T-cell (primary cell): ENCODE measurements around the gene EIPR1. TPM values are rescaled to one million over a fixed set of nuclear protein-coding genes. Genes with fewer than 3 reads are reported as not detected.

Source experiments
- ATAC-seq, 4 experiments: fragments of 200-7000 bp in 3 of 4; fragments of 150-1000 bp in 1 of 4; cut with Tn5 transposase; replicated peaks in 1 of 4; 1 replicate in 3 of 4; 2 replicates in 1 of 4; pipeline ENCODE4 v1.10.0; 2021; ENCODE audit warnings: moderate library complexity in 3 of 4, mild to moderate bottlenecking in 2 of 4, moderate number of reproducible peaks in 1 of 4
- CTCF ChIA-PET, 2 donors: fragments of 300-600 bp; sonication (Branson Sonifier 250); formaldehyde crosslinking; loops; one replicate each; lab custom pipeline; 2022; ENCODE audit warnings: antibody characterized with exemption in 2 of 2; lab: Charles Lee
- POLR2A ChIA-PET, 2 donors: fragments of 300-600 bp; sonication (Branson Sonifier 250); formaldehyde crosslinking; loops; one replicate each; lab custom pipeline; 2022; ENCODE audit warnings: antibody characterized with exemption in 2 of 2; lab: Charles Lee
- DNase-seq, 35 experiments: peaks; one replicate each; pipeline versions ENCODE4 v3.0.0 to v3.0.0-alpha.2; 2013 to 2023
- H3K27ac ChIP-seq: one replicate; pipeline ENCODE4 v1.5.1; 2013; ENCODE audit warnings: low read length
- H3K27me3 ChIP-seq, 2 experiments: replicated peaks in 1 of 2; 1 replicate in 1 of 2; 2 replicates in 1 of 2; pipeline versions ENCODE4 v1.6.1 to v1.7.0; 2013; ENCODE audit warnings: low read length in 1 of 2, mixed read lengths in 1 of 2; ENCODE audit not compliant: control insufficient read depth in 2 of 2, insufficient read depth in 2 of 2; ENCODE audit errors: extremely low read depth in 1 of 2
- H3K36me3 ChIP-seq, 2 donors: 1 replicate in 1 of 2; 2 replicates in 1 of 2; pipeline versions ENCODE4 v1.6.1 to v1.7.0; 2013; ENCODE audit warnings: low read length in 1 of 2; ENCODE audit not compliant: control insufficient read depth in 2 of 2, insufficient read depth in 1 of 2; ENCODE audit errors: extremely low read depth in 1 of 2
- H3K4me1 ChIP-seq, 2 experiments: 1 replicate in 1 of 2; 2 replicates in 1 of 2; pipeline versions ENCODE4 v1.6.1 to v1.7.0; 2013; ENCODE audit warnings: low read length in 2 of 2, mixed read lengths in 1 of 2; ENCODE audit not compliant: insufficient read depth in 2 of 2, control insufficient read depth in 1 of 2; ENCODE audit errors: extremely low read depth in 1 of 2
- H3K4me3 ChIP-seq, 2 donors: 1 replicate in 1 of 2; 2 replicates in 1 of 2; pipeline versions ENCODE4 v1.5.1 to v1.7.0; 2013; ENCODE audit warnings: mild to moderate bottlenecking in 2 of 2, low read length in 1 of 2, moderate library complexity in 1 of 2; ENCODE audit not compliant: control insufficient read depth in 1 of 2; ENCODE audit errors: extremely low read depth in 1 of 2
- H3K9me3 ChIP-seq: 2 replicates; pipeline ENCODE4 v1.7.0; 2013
- H3K27ac Mint-ChIP-seq, 2 donors: one replicate each; pipeline ENCODE4 v1.8.0; 2020 to 2021; ENCODE audit warnings: mild to moderate bottlenecking in 2 of 2, mixed read lengths in 2 of 2
- H3K27me3 Mint-ChIP-seq, 2 donors: one replicate each; pipeline ENCODE4 v1.8.0; 2021 to 2022; ENCODE audit warnings: mixed read lengths in 2 of 2
- H3K36me3 Mint-ChIP-seq: one replicate; pipeline ENCODE4 v1.8.0; 2021; ENCODE audit warnings: mixed read lengths
- H3K4me1 Mint-ChIP-seq, 3 donors: one replicate each; pipeline ENCODE4 v1.8.0; 2020 to 2022; ENCODE audit warnings: mixed read lengths in 3 of 3, mild to moderate bottlenecking in 1 of 3
- H3K4me3 Mint-ChIP-seq, 3 donors: one replicate each; pipeline ENCODE4 v1.8.0; 2020 to 2022; ENCODE audit warnings: mild to moderate bottlenecking in 3 of 3, mixed read lengths in 3 of 3, moderate library complexity in 3 of 3
- H3K9me3 Mint-ChIP-seq, 3 donors: one replicate each; pipeline ENCODE4 v1.8.0; 2020 to 2022; ENCODE audit warnings: mixed read lengths in 3 of 3
- WGBS: methylation state at CpG from one replicate; pipeline ENCODE4 v1.1.5; 2013; ENCODE audit warnings: missing lambda C conversion rate; ENCODE audit not compliant: insufficient coverage; 5-methylcytosine and 5-hydroxymethylcytosine counted together
- total RNA-seq, 35 experiments: library from RNA in 6 of 35; stranded (reverse) in 6 of 35; fragments of 120-200 nt in 1 of 35; gene quantifications; one replicate each; pipeline versions ENCODE4 v1.2.1 to v1.2.4 and lab custom pipeline; 2013 to 2026

Gene EIPR1
- total RNA-seq, 5 donors from 2014 or later (not counting 1 experiment from before 2014, with no cell fraction given): 26.0 to 36.4 (median 27.8) TPM

GRCh38 chr2:3398857-3399256 is 21.2 kb upstream of the EIPR1 start:
- Mint-ChIP-seq H3K9me3 (peaks cover 5 to 20% (median 16%) of the 10 kb centered on the region in 3 donors), H3K36me3 (peaks cover 78% of the 10 kb centered on the region), H3K27ac (no peak overlapping the region), H3K4me3 (no peak overlapping the region), H3K27me3 (no peaks in the 10 kb centered on the region), H3K4me1 (peaks cover 15 to 37% (median 29%) of the 10 kb centered on the region in 3 donors)
- Histone ChIP-seq H3K27ac (no peak overlapping the region), H3K4me3 (no peak overlapping the region), H3K9me3 (peaks cover 2% of the 10 kb centered on the region), H3K27me3 (no peaks in the 10 kb centered on the region), H3K36me3 (peaks cover 10 to 46% of the 10 kb centered on the region in 2 donors), H3K4me1 (no peaks in the 10 kb centered on the region)
- DNase-seq (no peak), ATAC-seq (no peak)
- POLR2A ChIA-PET: no interaction called here
- CTCF ChIA-PET: interaction anchor here (0.6 to 0.9 kb wide), 2 partner anchors 254 to 800 kb away, joined by 3 read pairs; no protein-coding TSS in a partner anchor
- no CpG with 5 or more reads among the region's 5 CpGs for WGBS

GRCh38 chr2:3396920-3397559 is 19.4 kb upstream of the EIPR1 start:
- Histone ChIP-seq H3K4me3 (no peak overlapping the region), H3K9me3 (peaks cover 2% of the 10 kb centered on the region), H3K27me3 (no peaks in the 10 kb centered on the region), H3K36me3 (peaks cover 12 to 41% of the 10 kb centered on the region in 2 donors), H3K4me1 (no peaks in the 10 kb centered on the region), H3K27ac (no peak overlapping the region)
- no peak overlapping the region for H3K27ac Mint-ChIP-seq
- no peak overlapping the region for H3K4me3 Mint-ChIP-seq
- DNase-seq (no peak), ATAC-seq (no peak)
- peaks cover 79% of the 10 kb centered on the region for H3K36me3 Mint-ChIP-seq
- WGBS: no CpG with 5 or more reads among the region's 1 CpG
- POLR2A ChIA-PET: no interaction called here
- H3K4me1 Mint-ChIP-seq: peaks cover 18 to 44% (median 37%) of the 10 kb centered on the region in 3 donors
- CTCF ChIA-PET: no interaction called here
- H3K27me3 Mint-ChIP-seq: no peaks in the 10 kb centered on the region
- H3K9me3 Mint-ChIP-seq: peaks cover 5 to 20% (median 16%) of the 10 kb centered on the region in 3 donors

GRCh38 chr2:3392216-3392615 is 14.6 kb upstream of the EIPR1 start:
- Histone ChIP-seq H3K4me1 (peaks cover 0 to 2% of the 10 kb centered on the region in 2 experiments), H3K4me3 (no peak overlapping the region), H3K9me3 (peaks cover 2% of the 10 kb centered on the region), H3K27ac (no peak overlapping the region), H3K27me3 (no peaks in the 10 kb centered on the region), H3K36me3 (peaks cover 17 to 43% of the 10 kb centered on the region in 2 donors)
- Mint-ChIP-seq H3K9me3 (peaks cover 5 to 17% (median 16%) of the 10 kb centered on the region in 3 donors), H3K27ac (no peak overlapping the region), H3K4me1 (peaks cover 28 to 38% (median 37%) of the 10 kb centered on the region in 3 donors), H3K36me3 (peaks cover 76% of the 10 kb centered on the region), H3K27me3 (no peaks in the 10 kb centered on the region), H3K4me3 (no peak overlapping the region)
- DNase-seq: no peak
- 100% methylated on average over 3 of the region's 4 CpGs for WGBS
- ChIA-PET POLR2A (no interaction called here), CTCF (no interaction called here)
- ATAC-seq: no peak

- peaks cover 21 to 43% of the 10 kb centered on the region in 2 donors for H3K36me3 ChIP-seq
- CTCF ChIA-PET: no interaction called here
- peaks cover 61% of the 10 kb centered on the region for H3K36me3 Mint-ChIP-seq
Observed at GRCh38 chr2:3390041-3390440, 12.4 kb upstream of the EIPR1 start.

GRCh38 chr2:3389193-3389592 is 11.6 kb upstream of the EIPR1 start:
- H3K9me3 Mint-ChIP-seq: peaks cover 0 to 1% (median 0%) of the 10 kb centered on the region in 3 donors
- H3K36me3 Mint-ChIP-seq: peaks cover 53% of the 10 kb centered on the region
- Histone ChIP-seq H3K9me3 (no peaks in the 10 kb centered on the region), H3K27ac (no peak overlapping the region), H3K4me1 (peaks cover 0 to 2% of the 10 kb centered on the region in 2 experiments), H3K4me3 (no peak overlapping the region), H3K27me3 (no peaks in the 10 kb centered on the region), H3K36me3 (peaks cover 21 to 43% of the 10 kb centered on the region in 2 donors)
- ChIA-PET POLR2A (no interaction called here), CTCF (no interaction called here)
- H3K27me3 Mint-ChIP-seq: no peaks in the 10 kb centered on the region
- peaks cover 36 to 47% (median 40%) of the 10 kb centered on the region in 3 donors for H3K4me1 Mint-ChIP-seq
- H3K27ac Mint-ChIP-seq: no peak overlapping the region
- no peak for DNase-seq
- WGBS: 98% methylated on average over 29 of the region's 29 CpGs
- no peak for ATAC-seq
- H3K4me3 Mint-ChIP-seq: no peak overlapping the region

More at GRCh38 chr2:3390041-3390440, 12.4 kb upstream of the EIPR1 start:
- no peak overlapping the region for H3K4me3 ChIP-seq
- no peaks in the 10 kb centered on the region for H3K9me3 ChIP-seq
- no peaks in the 10 kb centered on the region for H3K27me3 ChIP-seq
- 93% methylated on average over 4 of the region's 8 CpGs for WGBS
- H3K4me1 ChIP-seq: peaks cover 0 to 2% of the 10 kb centered on the region in 2 experiments
- POLR2A ChIA-PET: no interaction called here
- H3K9me3 Mint-ChIP-seq: peaks cover 0 to 6% (median 4%) of the 10 kb centered on the region in 3 donors
- H3K27ac ChIP-seq: no peak overlapping the region
- ATAC-seq (no peak), DNase-seq (no peak)
- no peak overlapping the region for H3K27ac Mint-ChIP-seq
- H3K4me1 Mint-ChIP-seq: peaks cover 36 to 43% (median 38%) of the 10 kb centered on the region in 3 donors
- H3K27me3 Mint-ChIP-seq: no peaks in the 10 kb centered on the region
- H3K4me3 Mint-ChIP-seq: no peak overlapping the region

DNA sequence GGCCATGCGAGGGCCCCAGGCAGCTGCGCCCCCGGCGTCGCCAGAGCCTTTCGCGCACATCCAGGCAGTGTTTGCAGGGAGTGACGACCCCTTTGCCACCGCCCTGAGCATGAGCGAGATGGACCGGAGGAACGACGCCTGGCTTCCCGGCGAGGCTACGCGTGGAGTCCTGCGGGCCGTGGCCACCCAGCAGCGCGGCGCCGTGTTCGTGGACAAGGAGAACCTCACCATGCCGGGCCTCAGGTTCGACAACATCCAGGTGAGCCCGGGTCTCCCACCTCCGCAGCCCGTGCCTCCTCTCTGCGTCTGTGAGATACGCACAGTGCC is 10.8 kb upstream of the EIPR1 start:
- WGBS: 97% methylated on average over 19 of the region's 31 CpGs
- Mint-ChIP-seq H3K36me3 (peaks cover 49% of the 10 kb centered on the region), H3K4me1 (peaks cover 36 to 46% (median 42%) of the 10 kb centered on the region in 3 donors), H3K27me3 (no peaks in the 10 kb centered on the region), H3K27ac (no peak overlapping the region), H3K4me3 (no peak overlapping the region), H3K9me3 (peaks cover 0 to 1% (median 0%) of the 10 kb centered on the region in 3 donors)
- Histone ChIP-seq H3K4me1 (peaks cover 0 to 2% of the 10 kb centered on the region in 2 experiments), H3K27me3 (no peaks in the 10 kb centered on the region), H3K36me3 (peaks cover 21 to 40% of the 10 kb centered on the region in 2 donors), H3K27ac (no peak overlapping the region), H3K4me3 (no peak overlapping the region), H3K9me3 (no peaks in the 10 kb centered on the region)
- no peak for ATAC-seq
- POLR2A ChIA-PET: no interaction called here
- no peak for DNase-seq
- CTCF ChIA-PET: no interaction called here
